Measurements from ENCODE around the gene PPP3CB. TPM values are rescaled to one million over a fixed set of nuclear protein-coding genes. Genes with fewer than 3 reads are reported as not detected.

Gene PPP3CB
- total RNA-seq, result 32.7 and 37.0 TPM in 2 replicates

GRCh38 chr10:73495884-73496674 lies at the start of gene PPP3CB:
PPP3CB (minus strand) TSS chr10:73496024; CDS start chr10:73495889, 135 bp downstream.

GRCh38 chr10:73433538-73433867 lies 62.3 kb downstream of the PPP3CB start, which contains the start of gene MSS51:
MSS51 (minus strand) TSS chr10:73433561; CDS start chr10:73428284, 5,277 bp downstream.

GRCh38 chr10:73413528-73414229 lies 82.1 kb downstream of the PPP3CB start, which contains the start of gene ANXA7:
ANXA7 (minus strand) TSS chr10:73414058; CDS start chr10:73400856, 13,202 bp downstream.

Small RNA genes within 50 kb of the gene (small RNA-seq; reads per million reads assigned to genes)
- not detected for gene RNU6-883P

Other genes starting within 250 kb of the PPP3CB start
- gene DNAJC9, start 248.8 kb downstream of the PPP3CB start, total RNA-seq, result 8.5 and 11.5 TPM in 2 replicates
- 72.9 and 74.6 TPM in 2 replicates for gene MRPS16, start 243.4 kb downstream of the PPP3CB start, total RNA-seq
- gene CFAP70, start 137.2 kb downstream of the PPP3CB start, total RNA-seq, result 1.2 and 1.3 TPM in 2 replicates
- 109 and 125 TPM in 2 replicates for gene ANXA7, start 82.0 kb downstream of the PPP3CB start, total RNA-seq
- gene MSS51, start 62.5 kb downstream of the PPP3CB start, total RNA-seq, result 2.9 TPM in 2 replicates
- 8.6 and 11.5 TPM in 2 replicates for gene USP54, start 95.3 kb upstream of the PPP3CB start, total RNA-seq
- gene MYOZ1, start 145.4 kb upstream of the PPP3CB start, total RNA-seq, result 0.12 and 0.16 TPM in 2 replicates
- under 0.01 TPM in 1 of 2 replicates, not detected in the other for gene SYNPO2L, start 160.0 kb upstream of the PPP3CB start, total RNA-seq
- gene AGAP5, start 202.1 kb upstream of the PPP3CB start, total RNA-seq, result 3.4 and 5.4 TPM in 2 replicates
- 57.6 and 59.7 TPM in 2 replicates for gene SEC24C, start 248.3 kb upstream of the PPP3CB start, total RNA-seq

All from hair follicle dermal papilla cell (primary cell).